Glutamatergic neuron (in vitro differentiated cells): ENCODE results near the gene CENPN. TPM values are rescaled to one million over a fixed set of nuclear protein-coding genes. Genes with fewer than 3 reads are reported as not detected.

Experiments used
- DNase-seq: peaks from one replicate; pipeline ENCODE4 v3.0.0; 2022
- H3K27ac Mint-ChIP-seq: one replicate; pipeline ENCODE4 v1.8.0; 2020; ENCODE audit warnings: mild to moderate bottlenecking, mixed read lengths, inconsistent platforms; ENCODE audit not compliant: unreplicated experiment
- H3K27me3 Mint-ChIP-seq: one replicate; pipeline ENCODE4 v1.8.0; 2020; ENCODE audit warnings: mild to moderate bottlenecking, moderate library complexity, mixed read lengths, inconsistent platforms; ENCODE audit not compliant: unreplicated experiment
- H3K36me3 Mint-ChIP-seq: one replicate; pipeline ENCODE4 v1.8.0; 2020; ENCODE audit warnings: mild to moderate bottlenecking, mixed read lengths, inconsistent platforms; ENCODE audit not compliant: unreplicated experiment
- H3K4me1 Mint-ChIP-seq: one replicate; pipeline ENCODE4 v1.8.0; 2020; ENCODE audit warnings: mild to moderate bottlenecking, low read depth, mixed read lengths, inconsistent platforms; ENCODE audit not compliant: unreplicated experiment
- H3K4me3 Mint-ChIP-seq: one replicate; pipeline ENCODE4 v1.8.0; 2020; ENCODE audit warnings: mild to moderate bottlenecking, mixed read lengths, inconsistent platforms; ENCODE audit not compliant: unreplicated experiment
- H3K9me3 Mint-ChIP-seq: one replicate; pipeline ENCODE4 v1.8.0; 2020; ENCODE audit warnings: mild to moderate bottlenecking, moderate library complexity, mixed read lengths, inconsistent platforms; ENCODE audit not compliant: unreplicated experiment
- CTCF ChIP-seq: fragments of 200-600 bp; sonication (generic); IDR thresholded peaks from one replicate; pipeline ENCODE4 v1.5.0; 2021; ENCODE audit not compliant: partially characterized antibody, unreplicated experiment
- long read RNA-seq: library from polyadenylated mRNA; unstranded; transcript quantifications from one replicate; pipeline ENCODE4 v2.0.0, GENCODE V29; 2020; ENCODE audit not compliant: unreplicated experiment
- total RNA-seq: library from RNA; stranded (reverse); fragmentation: NEBNext Ultra II Directional; extraction: Animal tissue kit (Norgen Biotek cat#: 25700); gene quantifications from one replicate; pipeline ENCODE4 v1.2.1, GENCODE V29; 2021; ENCODE audit not compliant: unreplicated experiment

The CENPN gene
- 9.2 TPM for total RNA-seq
- long read RNA-seq, transcript CENPN-201 (7 exons, 1,398 nt) = major isoform, 5 of 5 reads
- long read RNA-seq, partial matches to known transcripts = 0 of 5 reads
- long read RNA-seq, other reads (novel, unspliced or antisense) = 0 of 5 reads

- peak within 1 kb of the TSS; percentile 96 for H3K4me3 Mint-ChIP-seq
- peaks cover 5% of the 10 kb centered on the region for H3K27me3 Mint-ChIP-seq
- peak within 1 kb of the TSS; percentile 100 for H3K27ac Mint-ChIP-seq
- H3K9me3 Mint-ChIP-seq = peaks cover 12% of the 10 kb centered on the region
- peak; percentile 97 for DNase-seq
- no peak for TF ChIP-seq CTCF
- H3K36me3 Mint-ChIP-seq = peaks cover 5% of the 10 kb centered on the region
- peaks cover 11% of the 10 kb centered on the region for H3K4me1 Mint-ChIP-seq
These were observed at the start of gene CENPN, which contains the start of gene CMC2 for GRCh38 chr16:81006813-81007695. Gene CENPN (plus strand): TSS chr16:81007214. CDS start chr16:81011940, 4,726 bp downstream. Gene CMC2 (minus strand): TSS chr16:81006885. CDS start chr16:80997394, 9,491 bp downstream.

- peaks cover 11% of the 10 kb centered on the region for H3K9me3 Mint-ChIP-seq
- H3K36me3 Mint-ChIP-seq = peaks cover 46% of the 10 kb centered on the region
- H3K27me3 Mint-ChIP-seq = peaks cover 3% of the 10 kb centered on the region
- DNase-seq = no peak
- H3K4me1 Mint-ChIP-seq = no peaks in the 10 kb centered on the region
- no peak for TF ChIP-seq CTCF
- H3K4me3 Mint-ChIP-seq = no peak overlapping the region
- H3K27ac Mint-ChIP-seq = no peak overlapping the region
These were observed 48.7 kb upstream of the CENPN start for GRCh38 chr16:80958284-80958683.

- Mint-ChIP-seq H3K36me3 (peaks cover 28% of the 10 kb centered on the region), H3K4me1 (no peaks in the 10 kb centered on the region), H3K4me3 (no peak overlapping the region), H3K27ac (no peak overlapping the region), H3K9me3 (peaks cover 11% of the 10 kb centered on the region), H3K27me3 (peaks cover 1% of the 10 kb centered on the region)
- DNase-seq = no peak
- no peak for TF ChIP-seq CTCF
These were observed 44.1 kb upstream of the CENPN start for GRCh38 chr16:80962879-80963278.

GRCh38 chr16:80964351-80964750 lies 42.7 kb upstream of the CENPN start:
- Mint-ChIP-seq H3K9me3 (peaks cover 9% of the 10 kb centered on the region), H3K27me3 (peaks cover 1% of the 10 kb centered on the region), H3K36me3 (peaks cover 20% of the 10 kb centered on the region), H3K27ac (no peak overlapping the region), H3K4me1 (no peaks in the 10 kb centered on the region), H3K4me3 (no peak overlapping the region)
- DNase-seq = no peak
- TF ChIP-seq CTCF = no peak

GRCh38 chr16:80966617-80967016 lies 40.4 kb upstream of the CENPN start:
- H3K36me3 Mint-ChIP-seq = peaks cover under 1% of the 10 kb centered on the region
- no peak overlapping the region for H3K27ac Mint-ChIP-seq
- peaks cover 2% of the 10 kb centered on the region for H3K4me1 Mint-ChIP-seq
- H3K27me3 Mint-ChIP-seq = no peaks in the 10 kb centered on the region
- DNase-seq = no peak
- H3K9me3 Mint-ChIP-seq = no peaks in the 10 kb centered on the region
- no peak overlapping the region for H3K4me3 Mint-ChIP-seq
- TF ChIP-seq CTCF = no peak
